ENCODE data around the gene MAPT.
"Not testable (repeated sequence)": the region's sequence is repeated elsewhere in the genome, so short reads cannot be mapped to it uniquely, and the experiment has no call there.

Gene MAPT

DNA sequence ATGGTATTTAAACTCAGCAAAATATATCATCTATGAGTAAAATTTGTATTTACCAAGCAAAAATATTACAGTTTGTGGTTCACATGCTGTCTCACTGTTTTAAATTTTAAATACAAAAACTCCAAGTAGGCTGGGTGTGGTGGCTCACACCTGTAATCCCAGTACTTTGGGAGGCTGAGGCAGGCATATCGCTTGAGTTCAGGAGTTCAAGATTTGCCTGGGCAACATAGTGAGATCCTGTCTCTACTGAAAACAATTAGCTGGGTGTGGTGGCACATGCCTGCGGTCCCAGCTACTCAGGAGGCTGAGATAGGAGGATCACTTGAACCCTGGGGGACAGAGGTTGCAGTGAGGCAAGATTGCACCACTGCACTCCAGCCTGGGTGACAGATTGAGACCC is 37.3 kb downstream of the MAPT start:
- no peak for DNase-seq

DNA sequence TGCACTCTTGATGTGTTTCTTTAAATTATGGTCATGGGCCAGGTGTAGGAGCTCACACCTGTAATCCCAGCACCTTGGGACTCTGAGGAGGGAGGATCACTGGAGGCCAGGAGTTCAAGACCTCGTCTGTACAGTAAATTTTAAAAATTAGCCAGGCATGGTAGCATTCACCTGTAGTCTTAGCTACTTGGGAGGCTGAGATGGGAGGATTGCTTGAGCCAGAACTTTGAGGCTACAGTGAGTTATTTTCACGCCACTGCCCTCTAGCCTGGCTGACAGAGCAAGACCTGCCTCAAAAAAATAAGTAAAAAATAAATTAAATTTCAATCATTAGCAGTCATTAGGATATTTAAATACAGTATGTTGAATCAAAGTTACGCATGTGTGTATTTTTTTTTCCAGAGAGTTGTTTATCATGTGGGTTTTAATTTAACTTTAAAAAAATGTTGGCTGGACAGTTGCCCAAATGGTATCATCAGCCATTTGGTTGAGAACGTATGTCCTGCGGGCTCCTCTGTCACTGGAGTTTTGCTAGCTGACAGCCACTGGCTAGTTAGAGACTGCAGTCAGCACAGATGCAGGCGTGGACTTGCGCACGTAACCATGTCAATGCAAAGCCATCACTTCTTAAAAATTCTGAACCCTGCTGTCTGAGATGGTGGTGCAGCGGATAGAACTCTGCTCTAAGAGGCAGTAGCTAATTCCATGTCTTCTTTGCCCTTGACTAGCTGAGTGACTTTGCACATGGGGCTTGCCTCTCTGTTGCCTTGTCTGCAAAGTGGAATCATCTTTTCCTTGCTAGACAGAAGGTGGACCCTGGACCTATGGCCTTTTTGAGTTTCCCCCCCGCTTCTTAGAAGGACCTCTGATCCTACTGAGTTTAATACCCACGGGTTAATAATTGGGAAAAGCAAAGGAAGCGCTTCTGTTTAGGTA is 40.0 kb downstream of the MAPT start:
- DNase-seq, result no peak

DNA sequence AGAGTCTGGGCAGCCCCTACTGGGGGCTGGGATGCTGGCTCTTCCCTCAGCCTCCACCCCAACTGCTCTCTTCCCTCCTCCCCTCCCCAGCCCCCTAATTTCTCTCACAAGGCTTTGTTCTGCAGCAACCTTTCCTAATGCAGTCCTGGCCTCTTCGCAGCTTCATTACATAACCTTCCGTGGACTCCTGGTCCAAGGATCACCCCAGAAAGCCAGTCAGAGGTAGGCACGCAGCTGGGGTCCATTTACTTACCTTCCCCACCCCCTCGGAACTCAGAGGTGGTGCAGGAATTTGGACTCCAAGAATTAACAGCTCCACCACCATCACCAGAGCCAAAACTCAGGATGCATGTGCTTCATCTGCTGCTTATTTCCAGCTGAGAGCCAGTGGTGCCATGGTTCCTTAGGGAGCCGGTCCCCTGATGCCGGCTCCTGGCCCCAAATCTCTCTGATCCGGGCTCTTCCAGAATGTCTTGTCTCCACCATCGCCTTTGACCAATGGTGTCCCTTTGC is 40.9 kb downstream of the MAPT start:
- no peak for DNase-seq

GRCh38 chr17:45935710-45936509 is 41.6 kb downstream of the MAPT start:
- DNase-seq, result no peak

GRCh38 chr17:45936610-45937009 is 42.3 kb downstream of the MAPT start:
- DNase-seq, result no peak

GRCh38 chr17:45937186-45937585 is 42.8 kb downstream of the MAPT start:
- not testable (repeated sequence) for DNase-seq

DNA sequence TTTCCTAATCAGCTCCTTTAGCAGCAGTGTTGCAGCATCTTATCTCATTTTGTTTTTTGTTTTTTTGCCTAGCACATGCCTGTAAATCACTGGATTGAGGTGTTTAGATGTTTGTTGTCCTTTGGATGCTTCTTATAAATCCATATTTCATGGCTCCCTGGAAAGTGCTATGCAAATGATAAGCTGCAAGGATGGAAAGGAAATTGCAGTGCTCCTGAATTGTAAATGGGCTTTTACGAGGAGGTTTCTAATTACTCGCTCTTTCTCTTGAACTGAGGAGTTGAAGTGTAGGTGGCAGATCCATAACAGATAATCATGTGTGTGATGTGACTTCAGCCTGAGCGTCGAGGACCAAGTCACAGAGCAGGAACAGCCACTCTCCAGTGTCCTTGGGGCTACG is 45.0 kb downstream of the MAPT start:
- DNase-seq, result no peak

DNA sequence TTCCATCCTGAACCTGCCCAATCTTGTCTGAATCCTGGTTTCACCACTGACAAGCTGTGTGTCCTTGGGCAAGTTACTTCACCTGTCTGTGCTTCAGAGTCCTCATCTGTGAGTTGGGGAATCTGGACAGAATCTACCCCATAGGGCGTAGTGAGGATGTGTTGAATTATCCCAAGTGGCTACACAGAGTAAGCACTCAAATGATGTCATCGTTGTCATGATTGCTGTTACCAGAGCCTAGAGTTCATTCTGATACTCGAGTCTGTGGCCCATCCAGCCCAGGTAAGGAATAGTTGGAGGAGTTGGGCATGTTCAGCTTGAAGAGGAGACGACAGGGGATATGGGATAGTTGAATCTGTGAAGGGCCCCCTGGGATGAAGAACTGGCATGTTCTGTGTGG is 45.9 kb downstream of the MAPT start:
- DNase-seq, result no peak

DNA sequence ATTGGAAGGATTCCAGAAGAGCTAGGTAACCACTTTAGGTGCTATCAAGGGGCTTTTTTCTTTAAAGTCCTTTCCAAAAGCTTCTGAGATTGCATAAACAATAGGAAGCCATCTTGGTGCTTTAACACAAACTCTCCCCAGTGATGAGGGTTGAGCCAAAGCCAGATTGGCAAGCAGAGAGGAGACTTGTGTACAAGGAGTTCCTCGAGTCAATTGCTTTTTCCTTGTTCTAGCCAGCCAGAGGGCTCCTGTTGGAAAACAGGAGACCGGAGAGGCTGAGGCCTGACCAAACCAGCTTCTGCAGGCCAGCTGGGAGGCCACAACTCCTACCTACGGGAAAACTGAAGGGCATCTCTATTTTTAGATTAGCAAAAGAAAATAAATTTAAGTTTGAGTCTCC is 46.5 kb downstream of the MAPT start:
- no peak for DNase-seq

- DNase-seq, result no peak
Observed at GRCh38 chr17:45941395-45941794, 47.0 kb downstream of the MAPT start.

- DNase-seq, result no peak
Observed at GRCh38 chr17:45942284-45942683, 47.9 kb downstream of the MAPT start.

- no peak for DNase-seq
Observed at GRCh38 chr17:45946841-45947256, 52.5 kb downstream of the MAPT start.

GRCh38 chr17:45948498-45948880 is 54.1 kb downstream of the MAPT start:
- DNase-seq, result no peak

GRCh38 chr17:45948881-45949624 is 54.7 kb downstream of the MAPT start:
- DNase-seq, result peak; percentile 33

- no peak for DNase-seq
Observed at GRCh38 chr17:45949755-45950320, 55.5 kb downstream of the MAPT start.

DNA sequence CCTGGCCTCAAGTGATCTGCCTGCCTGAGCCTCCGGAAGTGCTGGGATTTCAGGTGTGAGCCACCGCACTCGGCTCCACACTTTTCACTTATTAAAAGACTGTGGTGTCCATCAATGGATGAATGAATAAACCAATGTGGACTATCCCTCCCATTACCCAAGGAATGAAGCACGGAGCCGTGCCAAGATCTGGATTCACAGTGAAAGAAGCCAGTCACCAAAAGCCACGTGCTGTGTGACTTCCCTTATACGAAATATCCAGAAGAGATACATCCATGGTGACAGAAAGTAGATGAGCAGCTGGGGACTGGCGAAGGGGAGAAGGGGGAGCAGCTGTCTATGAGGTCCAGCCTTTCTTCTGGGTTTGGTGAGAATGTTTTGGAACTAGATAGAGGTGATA is 56.5 kb downstream of the MAPT start:
- no peak for DNase-seq

DNA sequence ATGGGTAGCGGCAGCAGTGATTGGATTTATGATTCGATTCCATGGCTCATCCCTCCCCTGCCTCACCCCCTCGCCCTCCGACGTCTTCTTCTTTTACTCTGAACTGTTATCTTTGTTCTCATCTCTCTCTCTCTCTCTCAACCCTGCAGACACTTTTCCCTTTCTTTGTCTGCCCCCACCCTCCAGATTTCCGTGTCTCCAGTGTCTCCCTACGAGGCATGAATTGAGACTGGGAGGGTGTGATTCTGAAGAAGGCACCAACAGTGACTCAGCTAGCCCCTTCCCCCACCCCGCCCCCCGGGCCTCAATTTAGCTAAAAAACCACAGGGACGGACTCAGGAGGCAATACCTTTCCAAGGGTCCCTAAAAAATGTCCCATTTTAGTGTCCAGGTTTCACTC is 57.0 kb downstream of the MAPT start:
- DNase-seq, result no peak

DNA sequence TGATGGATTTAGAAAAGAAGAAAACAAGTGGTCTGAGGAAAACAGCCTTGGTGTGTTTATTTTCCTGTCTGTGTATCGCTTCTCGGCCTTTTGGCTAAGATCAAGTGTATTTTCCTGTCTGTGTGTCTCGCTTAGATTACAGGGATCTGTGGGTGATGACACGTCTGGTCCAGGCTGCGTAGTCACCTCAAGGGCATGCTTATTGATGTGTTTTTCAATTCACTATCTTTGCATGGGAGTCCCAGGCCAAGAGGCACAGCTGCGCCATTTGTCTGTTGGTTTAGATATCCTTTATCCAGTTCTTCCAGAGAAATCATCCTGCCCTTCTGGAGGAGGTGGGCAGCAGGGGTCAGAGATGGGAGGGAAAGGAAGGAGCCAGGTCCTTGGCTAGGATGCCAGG is 57.6 kb downstream of the MAPT start:
- no peak for DNase-seq

- DNase-seq, result no peak
Observed at GRCh38 chr17:45952814-45953320, 58.5 kb downstream of the MAPT start.

DNA sequence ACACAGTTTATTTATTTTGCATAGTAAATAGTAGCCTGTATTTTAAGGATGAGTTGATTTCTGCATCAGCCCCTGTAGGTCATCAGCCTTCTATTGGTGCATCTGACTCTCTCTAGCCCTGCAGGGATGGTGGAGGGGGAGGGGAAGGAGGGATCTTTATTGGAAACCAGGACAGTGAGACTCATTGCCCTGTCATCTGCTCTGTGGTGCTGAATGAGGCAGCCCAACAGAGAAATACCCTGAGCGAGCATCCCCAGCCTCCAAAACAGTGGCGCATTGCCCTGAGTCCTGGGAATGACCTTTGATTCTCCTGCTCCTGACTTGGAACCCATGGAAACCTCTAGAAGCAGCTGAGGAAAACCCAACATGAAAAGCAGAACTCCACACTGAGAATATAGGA is 59.2 kb downstream of the MAPT start:
- no peak for DNase-seq

- DNase-seq, result no peak
Observed at GRCh38 chr17:45954914-45955313, 60.6 kb downstream of the MAPT start.

GRCh38 chr17:45955326-45955725 is 61.0 kb downstream of the MAPT start:
- no peak for DNase-seq

- DNase-seq, result no peak
Observed at GRCh38 chr17:45956090-45956489, 61.7 kb downstream of the MAPT start.
